ENCODE measurements around the gene GTPBP2.

Gene GTPBP2

GRCh38 chr6:43572015-43572414, 57.0 kb downstream of the GTPBP2 start:
- DNase-seq = no peak

- no peak for DNase-seq
These were observed 58.1 kb downstream of the GTPBP2 start for GRCh38 chr6:43570876-43571441.
